ENCODE results near the gene NETO2.
"Not testable (repeated sequence)": the region's sequence is repeated elsewhere in the genome, so short reads cannot be mapped to it uniquely, and the experiment has no call there.

The NETO2 gene

DNA sequence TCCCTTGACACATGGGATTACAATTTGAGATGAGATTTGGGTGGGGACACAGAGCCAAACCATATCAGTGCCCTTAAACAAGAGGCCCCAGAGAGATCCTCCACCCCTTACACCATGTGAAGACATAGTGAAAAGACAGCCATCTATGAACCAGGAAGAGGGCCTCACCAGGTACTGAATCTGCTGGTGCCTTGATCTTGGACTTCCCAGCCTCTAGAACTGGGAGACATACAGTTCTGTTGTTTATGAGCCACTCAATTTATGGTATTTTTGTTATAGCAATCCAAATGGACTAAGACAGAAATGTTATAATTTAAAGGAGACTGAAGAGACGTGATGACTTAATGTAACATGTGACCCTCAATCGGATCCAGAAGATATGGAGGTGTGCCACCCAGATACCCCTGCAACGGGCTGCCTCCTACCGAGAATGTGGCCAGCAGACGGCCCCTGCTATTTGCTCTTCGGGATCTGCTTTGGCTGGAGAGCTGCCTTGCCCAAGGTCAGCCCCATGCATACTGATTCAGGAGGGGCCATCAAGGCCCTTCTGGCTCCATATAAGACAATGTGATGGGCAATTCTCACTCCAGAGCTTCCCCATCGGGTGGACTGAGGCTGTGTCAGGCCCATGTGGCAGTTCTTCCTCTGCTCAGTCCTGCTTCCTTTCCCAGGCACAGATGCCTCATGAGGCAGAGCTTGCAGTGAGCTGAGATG lies 80.6 kb downstream of the NETO2 start:
- no peak for DNase-seq

DNA sequence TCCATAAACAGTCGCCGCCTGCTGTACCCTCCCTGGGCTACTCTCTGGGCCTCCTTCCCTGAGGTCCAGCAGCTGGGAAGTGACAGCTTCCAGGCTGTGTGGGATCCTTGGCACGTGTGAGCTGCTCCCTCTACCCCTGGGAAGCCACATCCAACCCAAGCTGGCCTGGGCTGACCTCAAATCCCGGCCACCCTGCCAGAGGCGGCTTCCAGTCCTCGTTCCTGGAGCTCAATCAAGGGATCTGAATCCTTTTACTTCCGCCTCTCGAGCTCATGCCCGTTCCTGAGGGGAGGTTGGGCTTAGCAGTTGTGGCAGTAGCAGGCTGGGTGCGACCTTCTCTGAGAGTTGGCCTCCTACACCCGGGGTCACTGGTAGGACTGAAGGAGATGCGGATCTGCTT lies 82.5 kb downstream of the NETO2 start:
- no peak for DNase-seq

DNA sequence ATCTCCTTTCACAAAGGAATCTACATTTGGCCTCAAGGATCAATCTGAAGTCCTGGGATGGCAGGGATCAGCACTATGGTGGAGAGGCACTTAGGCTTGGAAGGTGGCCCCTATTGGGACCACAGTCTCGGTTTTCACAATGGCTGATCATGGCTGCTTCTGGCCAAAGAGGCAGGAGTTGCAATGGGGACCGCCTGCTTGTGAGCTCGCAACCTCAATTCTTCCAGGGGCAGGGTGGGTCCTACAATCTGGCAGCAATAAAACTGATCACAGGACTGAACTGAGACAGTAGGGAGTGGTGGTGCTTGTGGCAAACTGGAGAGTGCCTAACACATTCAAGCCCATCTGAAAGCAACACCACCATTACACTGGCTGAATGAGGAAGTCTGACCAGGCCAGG lies 83.1 kb downstream of the NETO2 start:
- DNase-seq, result no peak

DNA sequence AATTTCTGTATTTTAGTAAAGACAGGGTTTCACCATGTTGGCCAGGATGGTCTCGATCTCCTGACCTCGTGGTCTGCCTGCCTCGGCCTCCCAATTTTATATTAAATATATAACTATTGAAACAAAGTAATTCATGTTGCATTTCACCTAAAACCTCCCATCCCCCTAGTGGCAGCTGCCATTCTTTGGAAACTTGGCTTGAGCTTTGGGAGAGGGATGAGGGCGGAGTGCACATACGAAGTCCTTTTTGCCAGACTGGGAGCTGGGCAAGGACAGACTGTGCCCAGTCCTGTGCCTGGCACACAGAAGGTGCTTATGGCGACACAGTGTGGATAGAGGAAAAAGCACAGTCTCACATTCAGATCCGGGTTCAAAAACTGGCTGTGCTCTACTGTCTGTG lies 83.8 kb downstream of the NETO2 start:
- DNase-seq, result no peak

DNA sequence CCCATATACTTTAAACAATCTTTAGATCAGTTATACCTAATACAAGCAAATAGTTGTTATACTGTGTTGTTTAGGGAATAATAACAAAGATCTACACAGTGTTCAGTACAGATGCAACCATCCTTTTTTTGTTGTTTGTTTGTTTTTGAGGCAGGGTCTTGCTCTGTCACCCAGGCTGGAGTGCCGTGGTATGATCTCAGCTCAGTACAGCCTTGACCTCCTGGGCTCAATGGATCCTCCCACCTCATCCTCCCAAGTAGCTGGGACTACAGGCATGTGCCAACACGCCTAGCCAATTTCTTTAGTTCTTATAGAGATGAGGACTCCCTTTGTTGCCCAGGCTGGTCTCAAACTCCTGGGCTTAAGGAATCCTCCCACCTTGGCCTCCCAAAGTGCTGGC lies 84.6 kb downstream of the NETO2 start:
- DNase-seq, result not testable (repeated sequence)

DNA sequence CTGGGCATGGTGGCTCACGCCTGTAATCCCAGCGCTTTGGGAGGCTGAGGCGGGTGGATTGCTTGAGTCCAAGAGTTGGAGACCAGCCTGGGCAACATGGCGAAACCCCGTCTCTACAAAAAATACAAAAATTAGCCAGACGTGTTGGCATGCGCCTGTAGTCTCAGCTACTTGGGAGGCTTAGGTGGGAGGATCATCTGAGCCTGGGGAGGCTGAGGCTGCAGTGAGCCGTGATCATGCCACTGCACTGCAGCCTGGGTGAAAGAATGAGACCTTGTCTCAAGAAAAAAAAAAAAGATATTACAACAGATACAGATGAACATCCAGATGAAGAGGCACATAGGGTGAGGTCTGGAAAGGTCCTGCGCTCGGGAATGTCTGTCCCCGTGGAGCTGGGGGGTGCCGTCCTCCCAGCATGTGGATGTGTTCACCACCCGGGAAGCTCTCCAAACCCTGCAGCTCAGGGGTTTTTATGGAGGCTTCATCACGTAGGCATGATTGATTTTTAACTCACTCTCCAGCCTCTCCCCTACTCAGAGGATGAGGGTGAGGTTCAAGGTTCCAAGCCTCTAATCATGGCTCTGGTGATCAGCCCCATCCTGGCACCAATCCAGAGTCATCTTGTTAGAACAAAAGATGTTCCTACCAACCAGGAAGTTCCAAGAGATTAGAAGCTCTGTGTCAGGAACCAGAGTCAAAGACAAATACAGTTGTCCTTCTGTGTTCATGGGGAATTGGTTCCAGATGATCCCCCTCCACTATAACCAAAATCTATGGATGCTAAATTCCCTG lies 85.3 kb downstream of the NETO2 start:
- peak; percentile 45 for DNase-seq

DNA sequence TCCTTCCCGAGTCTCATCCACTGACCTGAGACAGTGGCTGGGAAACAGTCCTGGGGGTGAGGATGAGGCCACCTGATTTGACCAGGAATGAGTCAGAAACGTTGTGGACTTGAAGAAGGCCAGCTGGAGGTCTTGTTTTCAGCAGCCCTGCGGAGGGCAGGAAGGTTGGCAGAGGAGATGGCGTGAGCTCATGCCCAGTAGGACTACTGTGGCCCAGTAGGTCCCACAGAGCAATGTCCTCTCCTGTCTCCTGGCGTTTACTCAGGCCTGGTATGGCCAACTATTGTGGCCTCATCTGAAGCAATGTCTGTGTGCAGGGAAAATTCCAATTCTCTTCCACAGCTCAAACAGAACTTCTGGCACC lies 86.1 kb downstream of the NETO2 start:
- no peak for DNase-seq

DNA sequence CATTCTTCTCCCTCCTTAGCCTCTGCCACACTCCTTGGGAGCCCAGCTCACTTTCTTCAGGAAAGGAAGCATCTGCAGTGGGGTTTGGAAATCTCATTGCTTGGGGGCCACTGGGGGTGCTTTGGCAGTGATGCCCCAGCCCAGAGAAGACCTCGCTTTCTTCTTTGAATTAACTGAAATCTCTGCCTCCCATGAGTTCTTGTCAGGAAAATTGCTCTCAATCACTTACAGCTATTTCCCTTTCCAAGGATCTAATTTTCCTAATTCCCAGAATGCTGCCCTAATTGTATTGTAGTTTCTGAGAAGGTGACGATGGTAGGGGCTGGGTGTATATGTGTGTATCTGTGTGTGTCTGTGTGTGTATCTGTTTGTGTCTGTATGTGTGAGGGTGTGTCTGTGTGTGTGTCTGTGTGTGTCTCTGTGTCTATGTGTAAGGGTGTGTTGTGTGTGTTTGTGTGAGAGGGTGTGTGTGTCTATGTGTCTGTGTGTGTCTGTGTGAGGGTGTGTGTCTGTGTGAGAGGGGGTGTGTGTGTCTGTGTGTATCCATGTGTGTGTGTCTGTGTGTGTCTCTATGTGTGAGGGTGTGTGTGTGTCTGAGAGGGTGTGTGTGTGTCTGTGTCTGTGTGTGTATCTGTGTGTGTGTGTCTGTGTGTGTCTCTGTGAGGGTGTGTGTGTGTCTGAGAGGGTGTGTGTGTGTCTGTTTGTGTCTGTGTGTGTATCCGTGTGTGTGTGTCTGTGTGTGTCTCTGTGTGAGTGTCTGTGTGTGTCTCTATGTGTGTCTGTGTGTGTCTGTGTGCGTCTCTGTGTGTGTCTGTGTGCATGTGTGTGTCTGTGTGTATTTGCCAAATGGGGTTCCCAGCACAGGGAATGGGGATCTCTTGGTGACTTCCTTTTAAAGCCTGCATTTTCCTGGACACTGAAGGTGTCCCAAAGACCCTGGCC lies 86.8 kb downstream of the NETO2 start:
- DNase-seq, result no peak

DNA sequence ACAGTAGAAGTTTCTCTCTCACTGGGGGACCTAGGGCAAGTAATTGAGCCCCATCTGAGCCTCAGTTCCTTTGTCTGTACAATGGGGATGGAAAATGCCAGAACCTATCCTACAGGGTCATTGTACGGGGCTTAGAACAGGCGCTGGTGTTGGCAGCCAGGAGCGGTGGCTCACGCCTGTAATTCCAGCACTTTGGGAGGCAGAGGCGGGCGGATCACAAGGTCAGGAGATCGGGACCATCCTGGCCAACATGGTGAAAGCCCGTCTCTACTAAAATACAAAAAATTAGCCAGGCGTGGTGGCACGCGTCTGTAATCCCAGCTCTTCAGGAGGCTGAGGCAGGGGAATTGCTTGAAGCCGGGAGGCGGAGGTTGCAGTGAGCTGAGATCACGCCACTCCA lies 87.7 kb downstream of the NETO2 start:
- DNase-seq, result not testable (repeated sequence)

DNA sequence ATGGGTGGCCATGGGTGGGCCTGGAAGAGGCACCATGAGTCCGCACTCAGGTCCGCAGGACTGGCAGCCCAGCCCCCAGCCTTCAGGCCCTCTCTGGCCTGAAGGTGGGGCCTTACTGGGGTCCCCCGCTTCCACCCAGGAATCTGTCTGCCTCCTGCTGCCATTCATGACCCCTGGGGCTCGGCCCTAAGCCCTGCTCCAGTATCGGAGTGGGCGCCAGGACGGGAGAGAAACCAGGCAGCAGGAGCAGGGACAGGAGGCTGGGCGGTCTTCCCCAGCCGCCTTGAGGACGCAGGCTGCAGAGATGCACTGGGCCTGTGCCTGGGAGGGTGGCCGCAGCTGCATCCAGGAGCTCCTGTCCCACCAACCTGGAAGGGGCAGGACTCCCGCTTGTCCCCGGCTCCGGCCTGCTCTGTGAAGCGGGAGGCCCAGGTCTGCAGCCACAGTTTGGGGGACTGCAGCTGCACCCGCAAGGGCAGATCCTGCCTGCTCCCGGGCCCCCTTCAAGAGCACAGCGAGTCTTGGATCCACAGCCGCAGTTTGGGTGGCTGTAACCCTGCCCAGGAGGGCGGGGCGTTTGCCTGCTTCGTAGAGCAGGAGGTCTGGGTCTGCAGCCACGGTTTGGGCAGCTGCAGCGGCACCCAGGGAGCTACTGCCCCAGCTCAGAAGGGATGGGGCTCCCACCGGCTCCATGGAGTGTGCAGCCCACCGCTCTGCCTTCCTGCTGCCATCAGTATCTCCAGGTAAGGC lies 88.4 kb downstream of the NETO2 start:
- no peak for DNase-seq

DNA sequence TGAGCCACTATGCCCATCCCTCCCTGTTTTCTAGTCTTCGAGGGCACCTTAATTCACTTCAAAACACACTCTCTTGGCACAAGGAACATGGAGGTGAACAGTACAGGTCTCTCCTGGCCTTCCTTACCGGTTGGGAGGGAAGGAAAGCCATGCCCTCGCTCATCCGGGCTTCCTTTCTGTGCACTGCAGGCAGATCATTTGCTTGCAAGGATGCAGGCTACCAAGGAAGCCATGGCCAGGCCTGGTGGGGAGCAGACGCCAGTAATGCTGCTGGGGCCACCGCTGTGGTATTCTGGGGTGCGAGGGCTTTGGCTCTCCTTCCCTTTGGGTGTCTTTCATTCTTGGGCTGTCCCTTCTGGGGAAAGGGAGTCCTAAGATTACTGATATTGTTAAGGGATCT lies 89.4 kb downstream of the NETO2 start:
- no peak for DNase-seq

DNA sequence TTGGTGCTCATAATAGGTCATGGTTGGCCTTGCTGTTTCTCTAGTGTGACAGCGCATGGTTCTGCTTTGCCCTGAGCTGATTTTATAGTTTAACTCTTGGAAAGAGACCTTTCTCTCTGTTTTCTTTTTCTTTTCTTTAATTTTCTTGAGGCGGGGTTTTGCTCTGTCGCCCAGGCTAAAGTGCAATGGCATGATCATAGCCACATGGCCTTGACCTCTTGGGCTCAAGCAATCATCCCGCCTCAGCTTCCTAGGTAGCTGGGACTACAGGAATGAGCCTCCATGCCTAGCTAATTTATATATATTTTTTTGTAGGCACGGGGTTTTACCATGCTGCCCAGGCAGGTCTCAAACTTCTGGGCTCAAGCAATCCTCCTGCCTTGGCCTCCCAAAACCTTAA lies 89.8 kb downstream of the NETO2 start:
- DNase-seq, result no peak

DNA sequence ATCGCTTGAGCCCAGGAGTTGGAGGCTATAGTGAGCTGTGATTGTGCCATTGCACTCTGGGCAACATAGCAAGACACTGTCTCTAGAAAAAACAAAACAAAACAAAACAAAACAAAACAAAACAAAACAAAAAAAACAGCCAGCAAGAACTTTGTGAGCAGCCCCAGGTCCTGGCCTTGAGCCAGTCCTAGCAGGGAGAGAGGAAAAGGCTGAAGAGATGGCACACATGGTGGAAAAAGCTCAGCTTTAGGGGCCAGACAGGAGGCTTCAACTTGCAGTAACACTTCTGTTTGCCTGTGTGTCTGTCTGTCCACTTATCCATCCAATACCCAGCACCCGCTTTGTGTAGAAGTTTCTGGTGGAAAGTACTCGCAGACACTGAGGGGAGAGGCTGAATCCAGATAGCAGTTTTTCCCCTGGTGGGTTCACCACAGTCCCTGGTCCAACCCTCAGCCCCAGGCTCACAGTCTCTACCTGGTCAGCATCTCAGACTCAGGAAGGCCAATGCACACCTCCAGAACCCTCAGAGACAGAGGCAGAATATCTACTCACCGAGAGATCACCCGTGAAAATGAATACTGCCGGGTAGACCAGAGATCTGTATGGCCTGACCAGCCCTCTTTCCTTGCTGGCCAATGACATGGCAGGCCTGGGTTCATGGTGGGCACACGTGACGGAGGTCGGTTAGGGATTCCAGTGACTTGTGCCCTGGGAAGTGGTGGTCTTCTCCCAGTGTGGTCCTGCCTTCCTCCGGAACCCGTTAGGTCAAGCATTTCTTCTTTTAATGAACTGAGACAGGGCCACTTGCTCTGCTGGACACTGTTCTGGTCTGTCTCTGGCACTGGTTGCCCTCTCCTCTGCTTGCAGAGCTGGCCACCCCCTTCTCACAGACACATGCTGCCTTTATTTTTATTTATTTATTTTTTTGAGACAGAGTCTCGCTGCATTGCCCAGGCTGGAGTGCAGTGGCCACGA lies 90.8 kb downstream of the NETO2 start:
- no peak for DNase-seq

DNA sequence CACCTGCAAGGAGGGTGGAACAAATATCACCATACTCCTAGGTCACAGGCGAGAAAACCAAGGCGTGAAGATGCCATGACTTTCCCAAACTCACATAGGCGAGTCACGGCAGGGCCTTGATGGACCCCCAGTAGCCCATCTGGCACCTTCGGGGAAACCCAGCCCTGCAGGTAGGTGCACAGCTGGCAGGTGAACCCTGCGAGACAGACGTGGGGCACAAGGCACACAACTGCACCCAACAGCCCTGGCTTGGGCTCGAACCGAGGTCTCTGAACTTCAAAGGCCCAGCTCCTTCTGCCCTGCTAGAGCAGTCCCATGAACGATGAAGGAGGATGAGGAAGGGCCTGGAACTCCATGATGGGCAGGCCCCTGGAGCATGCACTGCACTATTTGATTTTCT lies 92.7 kb downstream of the NETO2 start:
- no peak for DNase-seq

DNA sequence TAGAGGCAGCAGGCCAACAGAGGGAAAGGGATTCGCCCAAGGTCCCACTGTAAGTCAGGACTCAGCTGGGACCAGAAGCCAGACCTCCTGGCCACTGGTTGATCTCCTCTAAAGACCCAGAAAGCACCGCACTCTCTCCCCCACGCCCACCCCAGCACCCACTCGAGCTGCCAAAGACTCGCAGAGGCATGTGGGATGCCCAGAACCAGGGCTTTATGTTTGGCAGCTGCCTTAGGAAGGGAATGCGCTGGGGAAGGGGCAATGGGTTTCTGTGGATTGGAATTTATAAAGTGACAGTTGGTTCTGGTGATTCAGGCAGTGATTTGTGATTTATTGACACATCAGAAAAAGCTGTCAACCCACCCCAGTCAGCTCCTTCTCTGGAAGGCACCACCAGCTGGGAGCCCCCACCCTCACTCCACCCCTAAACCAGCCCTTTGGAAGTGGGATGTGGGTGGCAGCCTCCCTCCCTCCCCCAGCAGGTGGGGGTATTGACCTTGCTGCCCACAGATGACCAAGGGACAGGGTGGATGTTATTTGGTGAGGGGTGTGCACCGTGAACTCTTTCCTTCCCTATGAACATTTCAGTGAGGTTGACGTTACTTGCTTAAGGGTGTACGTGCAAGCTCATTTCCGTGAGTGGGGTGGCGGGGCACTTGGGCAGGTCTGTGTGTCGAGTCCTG lies 93.7 kb downstream of the NETO2 start:
- DNase-seq, result no peak

DNA sequence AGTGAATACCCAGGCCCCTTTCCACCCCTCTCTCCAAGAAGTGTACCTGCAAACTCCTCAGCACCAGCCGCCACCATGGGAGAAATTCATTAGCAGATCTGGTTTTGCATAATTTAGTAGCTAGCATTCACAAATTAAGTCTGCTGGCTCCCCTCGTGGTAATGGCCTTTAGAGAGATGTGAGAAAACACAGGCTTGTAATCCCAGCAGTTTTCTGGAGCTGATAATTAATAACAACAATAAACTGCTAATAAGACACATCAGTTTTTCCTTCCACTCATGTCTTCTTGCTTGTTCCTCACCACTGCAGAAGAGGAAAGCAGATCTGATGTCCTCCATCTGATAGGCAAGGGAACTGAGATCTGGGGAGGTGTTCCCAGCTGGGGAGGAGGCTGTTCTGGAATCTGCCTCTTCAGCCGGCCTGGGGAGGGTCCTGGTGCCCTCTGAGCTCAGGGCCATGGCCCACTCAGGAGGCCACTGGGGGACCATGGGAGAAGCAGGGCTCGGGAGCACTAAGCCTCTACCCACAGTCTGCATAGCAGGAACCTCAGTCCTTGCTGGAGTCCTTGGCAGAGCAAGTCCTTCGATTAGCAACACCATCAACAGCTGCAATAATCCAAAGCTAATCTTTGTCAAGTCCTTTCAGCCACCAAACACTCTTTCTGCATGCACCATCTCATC lies 96.1 kb downstream of the NETO2 start:
- DNase-seq, result no peak

DNA sequence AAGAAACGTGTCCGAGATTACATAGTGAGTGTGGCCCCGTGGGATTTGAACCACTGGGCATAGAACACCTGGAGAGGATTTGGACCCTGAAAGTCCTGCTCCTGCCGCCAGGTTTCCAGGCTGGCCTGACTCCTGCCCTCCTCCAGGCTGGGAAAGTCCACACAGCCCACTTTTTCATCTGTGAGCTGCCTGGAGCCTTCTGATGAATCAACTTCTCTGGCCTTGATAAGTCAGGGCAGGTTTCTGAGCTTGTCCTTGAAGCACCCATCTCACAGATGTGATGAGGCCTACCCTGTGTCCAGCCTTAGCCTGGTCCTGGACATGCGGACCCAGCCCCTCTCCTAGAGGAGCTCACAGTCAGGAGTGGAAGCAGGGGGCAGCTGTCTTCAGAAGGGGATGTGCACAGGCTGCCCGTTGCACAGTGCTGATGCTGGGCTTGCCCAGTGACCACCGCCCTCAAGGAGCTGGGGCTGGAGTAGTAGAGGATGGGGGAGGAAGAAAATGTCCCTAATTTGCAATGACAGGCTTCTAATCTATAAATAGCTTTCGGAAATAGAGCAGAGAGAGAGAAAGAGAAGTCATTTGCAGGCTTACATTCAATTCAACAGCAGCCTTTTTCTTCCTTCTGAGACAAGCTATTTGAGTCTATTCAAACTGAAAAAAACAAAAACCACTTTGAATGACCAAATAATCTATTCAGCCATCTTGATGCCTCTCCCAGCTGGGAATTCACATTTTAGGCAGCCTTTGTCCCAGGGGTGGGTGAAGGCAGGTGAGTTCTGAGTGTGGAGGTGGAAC lies 96.8 kb downstream of the NETO2 start:
- no peak for DNase-seq

DNA sequence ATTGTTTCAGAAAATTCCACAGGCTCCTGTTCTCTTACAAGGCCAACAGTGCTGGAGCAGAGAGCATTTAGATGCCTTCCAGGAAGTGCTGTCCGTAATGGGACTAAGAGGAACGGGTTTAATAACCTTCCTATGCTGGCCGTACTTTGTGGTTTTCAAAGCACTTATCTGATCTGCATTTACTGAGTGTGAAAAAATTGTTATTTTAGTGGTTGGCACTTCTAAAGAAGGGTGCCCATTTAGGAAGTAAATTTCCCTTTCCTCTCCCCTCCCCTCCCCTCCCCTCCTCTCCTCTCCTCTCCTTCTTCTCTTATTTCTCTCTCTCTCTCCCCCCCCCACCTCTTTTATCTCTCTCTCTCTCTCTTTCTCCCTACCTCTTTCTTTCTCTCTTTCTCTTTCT lies 98.3 kb downstream of the NETO2 start:
- no peak for DNase-seq

DNA sequence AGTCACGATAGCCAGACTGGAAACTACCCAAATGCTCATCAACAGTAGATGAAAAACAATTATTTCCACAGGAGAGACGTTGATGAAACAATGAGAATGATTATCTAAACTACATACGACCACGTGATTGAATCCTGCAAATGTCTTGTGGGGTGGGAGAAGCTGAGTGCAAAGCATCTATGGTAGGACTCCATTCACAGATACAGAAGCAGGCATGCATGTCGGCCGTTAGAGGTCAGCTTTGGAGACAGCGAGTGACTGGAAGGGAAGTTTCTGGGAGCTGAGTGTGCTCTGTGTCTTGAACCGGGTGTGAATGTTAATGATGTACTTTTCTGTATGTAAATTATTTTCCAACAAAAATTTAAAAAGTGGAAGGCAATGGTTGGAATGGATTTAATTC lies 98.7 kb downstream of the NETO2 start:
- DNase-seq, result no peak

Data from DMS53 (cell line).